Coronary artery (tissue), 2 donors: Measurements from ENCODE around the gene MFRP.

Experiments
- DNase-seq: peaks from one replicate; pipeline ENCODE4 v3.0.0-alpha.2; 2017; ENCODE audit warnings: low spot score
- H3K27ac ChIP-seq, 2 donors: fragments of 200-600 bp; sonication (generic); one replicate each; pipeline ENCODE4 v1.5.1; 2016 to 2019
- H3K4me3 ChIP-seq: fragments of 200-600 bp; sonication (generic); 2 replicates; pipeline ENCODE4 v1.5.1; 2016; ENCODE audit warnings: mild to moderate bottlenecking, moderate library complexity
- CTCF ChIP-seq: fragments of 200-600 bp; sonication (generic); IDR thresholded peaks from one replicate; pipeline ENCODE4 v1.5.1; 2019; ENCODE audit warnings: antibody characterized with exemption

Gene MFRP

GRCh38 chr11:119338965-119339588, 7.4 kb downstream of the MFRP start:
- DNase-seq = no peak
- H3K27ac ChIP-seq = peak overlapping the region; percentile 77 to 91
- no peak for TF ChIP-seq CTCF

GRCh38 chr11:119338318-119338890, 8.1 kb downstream of the MFRP start:
- DNase-seq = peak; percentile 88
- TF ChIP-seq CTCF = peak; percentile 75
- Histone ChIP-seq H3K4me3 (peak overlapping the region; percentile 46), H3K27ac (peak overlapping the region; percentile 23 to 91)

More at GRCh38 chr11:119338965-119339588, 7.4 kb downstream of the MFRP start:
- peak overlapping the region; percentile 90 for H3K4me3 ChIP-seq

- H3K27ac ChIP-seq = peak overlapping the region; percentile 23 to 91
Observed at GRCh38 chr11:119337581-119338317, 8.8 kb downstream of the MFRP start.

GRCh38 chr11:119336744-119337469, 9.6 kb downstream of the MFRP start:
- TF ChIP-seq CTCF = no peak

More at GRCh38 chr11:119337581-119338317, 8.8 kb downstream of the MFRP start:
- H3K4me3 ChIP-seq = no peak overlapping the region
- peak; percentile 74 for DNase-seq
- TF ChIP-seq CTCF = no peak

GRCh38 chr11:119335655-119336543, 10.6 kb downstream of the MFRP start:
- Histone ChIP-seq H3K27ac (no peak overlapping the region), H3K4me3 (peak overlapping the region; percentile 98)
- peak; percentile 69 for DNase-seq
- no peak for TF ChIP-seq CTCF

More at GRCh38 chr11:119336744-119337469, 9.6 kb downstream of the MFRP start:
- H3K27ac ChIP-seq = no peak overlapping the region
- H3K4me3 ChIP-seq = no peak overlapping the region
- DNase-seq = peak; percentile 68

- no peak for TF ChIP-seq CTCF
- peak; percentile 69 for DNase-seq
- peak overlapping the region; percentile 98 for H3K4me3 ChIP-seq
- no peak overlapping the region for H3K27ac ChIP-seq
Observed at GRCh38 chr11:119335091-119335654, 11.3 kb downstream of the MFRP start.
